ENCODE measurements around the gene IQCM.

Gene IQCM

DNA sequence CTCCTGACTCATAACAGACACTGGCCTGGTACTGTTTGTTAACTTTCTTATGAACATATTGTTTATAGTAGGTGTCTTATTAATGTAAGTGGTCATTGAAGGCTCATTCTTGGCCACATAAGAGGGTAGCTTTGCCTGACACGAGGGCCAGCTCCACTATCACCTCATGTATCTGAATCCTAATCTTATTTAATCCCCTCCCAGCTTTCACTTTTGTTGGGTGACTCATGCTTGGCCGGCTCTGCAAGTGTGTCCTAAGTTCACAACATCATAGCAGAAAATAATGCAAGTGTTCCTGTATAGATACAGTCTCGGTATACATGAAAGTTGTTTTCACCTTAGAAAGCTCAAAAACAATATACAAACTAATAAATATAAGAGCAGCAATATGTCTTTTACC, 283.8 kb downstream of the IQCM start:
- TF ChIP-seq GATA3 (IDR thresholded peaks at IDR 0.05; ENCODE audit: low read depth, low read length) = no peak
- TF ChIP-seq GATA2 (IDR thresholded peaks at IDR 0.05; ENCODE audit: low read depth, low read length) = no peak

DNA sequence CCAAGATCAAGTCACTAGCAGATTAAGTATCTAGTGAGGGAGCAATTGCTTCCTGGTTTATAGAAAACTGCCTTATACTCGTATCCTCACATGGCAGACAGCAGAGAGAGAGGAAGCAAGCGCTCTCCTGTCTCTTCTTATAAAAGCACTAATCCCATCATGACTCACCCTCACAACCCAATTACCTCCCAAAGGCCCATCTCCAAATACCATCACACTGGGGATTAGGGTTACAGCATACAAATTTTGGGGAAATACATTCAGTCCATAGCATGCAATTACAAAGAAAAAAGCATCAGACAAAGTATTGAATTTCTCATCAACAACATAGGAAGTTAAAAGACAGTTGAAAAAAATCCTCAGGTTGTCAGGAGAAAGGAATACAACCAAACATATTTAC, 292.6 kb downstream of the IQCM start:
- TF ChIP-seq GATA2 (IDR thresholded peaks at IDR 0.05; ENCODE audit: low read depth, low read length) (no peak), GATA3 (IDR thresholded peaks at IDR 0.05; ENCODE audit: low read depth, low read length) (no peak)

DNA sequence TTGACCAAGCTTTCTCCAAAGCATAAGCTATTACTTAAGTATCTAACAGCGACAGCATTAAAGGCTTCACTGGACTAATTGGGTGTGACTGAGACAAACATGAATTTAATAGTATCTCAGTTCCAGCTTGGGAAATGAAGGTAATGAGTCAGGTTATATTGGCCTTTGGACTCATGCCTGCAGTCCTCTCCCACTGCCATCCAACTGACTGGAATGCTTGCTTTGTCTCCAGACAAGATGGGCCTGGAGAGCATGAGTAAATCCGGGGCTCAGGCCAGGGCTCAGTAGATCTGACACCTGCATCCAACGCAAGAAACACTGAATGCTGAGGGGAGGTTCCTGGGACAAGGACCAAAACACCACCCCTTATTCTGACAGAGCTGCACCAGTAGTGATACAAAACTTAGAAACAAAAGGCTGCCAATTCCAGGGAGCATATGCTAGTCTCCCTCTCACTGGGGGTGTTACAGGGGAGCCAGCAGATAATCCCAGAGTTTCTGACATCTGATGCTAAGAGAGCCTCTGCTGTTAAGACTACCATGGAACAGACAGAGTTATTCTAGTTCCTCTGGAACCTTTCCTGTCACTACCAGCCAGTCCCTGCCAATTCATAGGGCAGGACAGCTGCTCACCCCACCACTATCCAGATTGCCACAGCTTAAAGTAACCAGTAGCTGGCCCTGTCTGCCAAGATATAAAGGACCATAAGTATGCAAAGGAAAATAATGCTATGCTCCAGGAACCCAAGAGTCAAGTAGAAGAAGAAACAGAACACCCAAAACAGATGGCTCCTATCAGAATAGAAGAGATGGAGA, 293.8 kb downstream of the IQCM start:
- TF ChIP-seq GATA3 (IDR thresholded peaks at IDR 0.05; ENCODE audit: low read depth, low read length) = no peak
- TF ChIP-seq GATA2 (IDR thresholded peaks at IDR 0.05; ENCODE audit: low read depth, low read length) = no peak

DNA sequence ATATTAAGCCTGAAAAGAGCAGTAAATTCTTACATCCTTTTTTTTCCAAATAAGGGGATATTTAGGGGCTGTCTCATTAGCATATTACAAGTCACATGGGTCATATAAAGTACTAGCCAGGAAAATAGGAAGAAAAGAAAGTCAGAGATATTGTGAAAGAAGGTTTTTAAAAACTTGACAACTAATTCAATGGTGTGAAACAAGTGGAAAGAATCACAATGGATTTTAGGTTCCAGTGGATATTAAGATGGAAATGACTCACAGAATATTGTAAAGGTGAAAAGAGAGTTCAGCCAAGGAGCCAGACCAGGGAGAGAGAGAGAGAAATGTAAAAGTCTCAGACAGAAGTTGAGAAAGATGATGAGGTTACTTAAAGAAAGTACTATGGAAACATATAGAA, 297.2 kb downstream of the IQCM start:
- TF ChIP-seq GATA3 (IDR thresholded peaks at IDR 0.05; ENCODE audit: low read depth, low read length) (no peak), GATA2 (IDR thresholded peaks at IDR 0.05; ENCODE audit: low read depth, low read length) (no peak)

DNA sequence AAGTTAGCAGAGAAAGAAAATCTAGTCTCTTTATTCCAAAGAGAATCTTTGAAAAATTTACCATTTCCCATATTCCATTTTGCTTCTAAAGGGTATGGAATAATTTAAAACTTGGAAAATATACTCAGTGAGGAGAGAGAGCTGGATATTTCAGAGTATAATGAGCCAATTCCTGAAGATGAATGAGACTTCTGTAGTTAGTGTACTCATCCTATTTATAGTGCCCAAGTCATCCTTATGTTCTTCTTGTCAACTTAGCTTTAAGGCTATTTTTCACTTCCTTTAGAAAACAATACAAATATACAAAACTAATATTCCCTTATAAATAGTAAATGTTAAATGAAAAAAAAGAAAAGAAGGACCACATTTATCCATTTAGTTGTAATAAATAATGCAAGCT, 302.6 kb downstream of the IQCM start:
- no peak for TF ChIP-seq GATA3 (IDR thresholded peaks at IDR 0.05; ENCODE audit: low read depth, low read length)
- no peak for TF ChIP-seq GATA2 (IDR thresholded peaks at IDR 0.05; ENCODE audit: low read depth, low read length)

DNA sequence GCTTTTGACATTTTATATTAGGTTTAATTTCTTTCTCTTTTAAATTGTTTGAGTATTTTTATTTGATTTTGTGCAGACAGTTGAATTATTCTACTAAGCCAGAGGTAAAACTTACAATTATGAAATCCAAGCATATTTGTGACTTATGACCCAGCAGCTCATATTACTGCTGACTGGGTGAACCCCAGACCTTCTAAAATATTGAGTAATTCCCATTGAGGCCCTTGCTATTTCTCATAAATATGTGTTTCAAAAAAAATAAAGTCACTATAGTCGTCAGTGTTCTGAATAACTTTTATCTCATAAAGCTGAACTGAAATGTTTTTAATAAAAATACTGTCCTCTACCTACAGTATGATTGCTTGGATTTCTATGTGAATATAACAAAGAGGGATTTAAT, 303.1 kb downstream of the IQCM start:
- TF ChIP-seq GATA2 (IDR thresholded peaks at IDR 0.05; ENCODE audit: low read depth, low read length) (no peak), GATA3 (IDR thresholded peaks at IDR 0.05; ENCODE audit: low read depth, low read length) (no peak)

DNA sequence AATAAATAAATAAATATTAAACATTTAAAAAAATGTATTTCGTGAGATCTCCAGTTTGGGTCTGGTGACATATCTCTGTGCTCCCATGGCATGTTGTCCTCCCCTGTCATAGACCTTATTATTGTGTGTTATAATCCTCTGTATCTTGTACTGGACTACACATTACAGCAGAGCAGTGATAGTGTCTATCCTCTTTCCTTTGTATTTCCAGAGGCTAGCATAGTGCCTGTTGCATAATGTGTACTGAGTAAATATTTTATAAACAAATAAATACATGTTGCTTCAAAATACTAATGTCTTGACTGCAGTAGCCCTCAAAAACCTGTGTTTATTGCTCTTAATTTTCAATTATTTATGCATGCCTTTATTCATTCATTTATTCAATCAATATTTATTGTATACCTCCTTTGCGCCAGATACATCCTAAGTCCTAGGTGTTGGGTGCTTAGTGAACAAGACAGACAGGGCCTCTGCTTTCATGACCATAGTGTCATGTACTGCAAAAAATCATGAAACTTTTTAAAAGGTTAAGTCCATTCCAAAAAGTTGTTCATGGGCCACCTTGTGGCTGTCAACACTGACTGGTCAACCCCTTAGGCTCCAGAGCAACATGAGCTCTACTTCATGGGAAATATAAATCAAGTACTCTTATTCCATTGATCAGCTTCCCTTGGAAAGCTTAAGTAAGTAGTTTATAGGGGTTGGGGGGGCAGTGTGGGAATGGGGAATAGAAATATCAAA, 303.9 kb downstream of the IQCM start:
- TF ChIP-seq GATA3 (IDR thresholded peaks at IDR 0.05; ENCODE audit: low read depth, low read length) (no peak), GATA2 (IDR thresholded peaks at IDR 0.05; ENCODE audit: low read depth, low read length) (no peak)

DNA sequence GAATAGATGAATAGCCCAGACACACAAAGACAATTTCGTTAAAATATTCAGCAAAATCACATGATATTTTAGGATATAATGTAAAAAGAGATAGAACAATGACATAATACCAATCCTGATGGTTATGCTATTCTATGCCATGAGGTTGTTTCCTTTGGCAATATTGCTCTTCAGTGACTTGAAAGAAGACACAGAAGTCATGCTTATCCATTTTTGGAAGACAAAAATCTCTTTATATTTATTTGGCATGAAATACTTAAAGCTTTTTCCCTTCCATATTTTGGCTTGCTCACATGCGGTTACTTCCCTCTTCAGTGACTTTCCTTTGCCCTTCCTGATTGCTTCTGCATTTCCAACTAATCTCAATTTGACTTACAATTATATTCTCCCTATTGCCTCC, 314.8 kb downstream of the IQCM start:
- no peak for TF ChIP-seq GATA3 (IDR thresholded peaks at IDR 0.05; ENCODE audit: low read depth, low read length)
- no peak for TF ChIP-seq GATA2 (IDR thresholded peaks at IDR 0.05; ENCODE audit: low read depth, low read length)

DNA sequence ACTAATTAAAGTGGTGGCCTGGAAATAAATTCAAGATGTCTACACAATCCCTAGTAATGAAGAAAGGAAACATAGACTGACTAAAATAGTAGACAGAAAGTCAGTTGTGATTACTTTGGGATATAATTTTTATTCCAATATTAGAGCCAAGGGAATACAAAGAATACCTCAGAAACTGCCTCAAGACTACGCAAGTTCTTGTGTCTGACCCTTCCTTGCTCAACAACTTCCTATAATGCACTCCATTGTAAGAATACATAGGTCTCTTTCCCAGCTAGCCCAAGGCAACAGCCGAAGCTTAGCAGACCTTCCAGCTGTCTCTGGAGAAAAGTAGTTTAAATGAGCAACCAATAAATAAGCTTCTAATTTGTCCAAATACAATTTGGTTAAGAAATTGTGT, 315.9 kb downstream of the IQCM start:
- no peak for TF ChIP-seq GATA3 (IDR thresholded peaks at IDR 0.05; ENCODE audit: low read depth, low read length)
- no peak for TF ChIP-seq GATA2 (IDR thresholded peaks at IDR 0.05; ENCODE audit: low read depth, low read length)

DNA sequence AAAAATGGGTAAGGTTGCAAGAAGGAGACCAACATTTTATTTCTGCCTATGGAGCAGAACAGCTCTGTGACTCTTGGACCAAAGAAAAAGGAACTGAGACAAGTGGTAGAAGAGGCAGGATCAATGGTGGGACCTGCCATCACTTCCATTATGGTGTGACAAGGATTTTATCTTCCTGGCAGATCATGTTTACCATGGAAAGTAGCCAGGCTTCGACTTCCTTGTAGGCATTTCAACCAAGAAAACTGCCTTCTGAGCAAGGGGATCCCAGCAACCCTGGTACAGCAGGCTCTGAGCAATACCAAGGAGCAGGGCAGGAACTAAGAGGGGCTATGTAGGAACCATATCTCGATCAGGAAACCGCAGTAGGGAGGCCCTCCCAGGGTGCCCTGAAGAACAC, 317.4 kb downstream of the IQCM start:
- TF ChIP-seq GATA3 (IDR thresholded peaks at IDR 0.05; ENCODE audit: low read depth, low read length) (no peak), GATA2 (IDR thresholded peaks at IDR 0.05; ENCODE audit: low read depth, low read length) (no peak)

DNA sequence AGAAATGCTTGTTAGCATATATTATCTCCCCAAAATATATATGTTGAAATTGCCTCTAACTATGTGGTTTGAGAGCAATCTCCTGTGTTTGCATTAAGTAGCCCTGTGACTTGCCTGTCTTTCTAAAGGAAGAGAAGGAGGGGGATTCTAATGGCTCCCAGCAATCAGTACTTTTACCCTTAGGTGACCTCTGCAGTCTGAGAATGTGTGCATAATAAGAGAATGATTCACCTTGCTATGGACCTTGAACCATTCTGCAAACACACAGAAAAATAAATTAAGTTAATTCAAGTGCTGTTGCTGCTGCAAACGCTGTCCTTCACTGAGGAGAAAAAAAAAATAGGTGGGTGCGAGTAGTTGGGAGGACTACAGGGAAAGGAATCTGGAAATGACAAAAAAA, 322.2 kb downstream of the IQCM start:
- TF ChIP-seq GATA2 (IDR thresholded peaks at IDR 0.05; ENCODE audit: low read depth, low read length) = no peak
- no peak for TF ChIP-seq GATA3 (IDR thresholded peaks at IDR 0.05; ENCODE audit: low read depth, low read length)

DNA sequence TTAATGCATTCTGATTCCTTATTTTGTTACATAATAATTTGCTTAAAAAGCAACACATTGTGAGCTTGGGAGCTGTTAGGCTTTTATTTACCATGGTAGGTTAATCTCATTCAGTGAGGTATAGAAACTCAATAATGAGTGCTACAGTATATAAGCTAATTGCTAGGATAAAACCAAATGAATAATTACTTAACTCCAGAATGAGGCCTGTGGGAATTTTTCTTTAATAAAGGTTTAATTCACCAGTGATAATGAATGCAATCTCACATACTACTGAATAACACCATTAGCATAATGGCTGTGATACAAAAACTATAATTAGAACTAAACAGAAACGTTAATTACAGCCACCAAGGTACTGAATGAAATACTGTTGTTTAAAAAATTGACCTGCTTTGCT, 326.3 kb downstream of the IQCM start:
- TF ChIP-seq GATA2 (IDR thresholded peaks at IDR 0.05; ENCODE audit: low read depth, low read length) (no peak), GATA3 (IDR thresholded peaks at IDR 0.05; ENCODE audit: low read depth, low read length) (no peak)

DNA sequence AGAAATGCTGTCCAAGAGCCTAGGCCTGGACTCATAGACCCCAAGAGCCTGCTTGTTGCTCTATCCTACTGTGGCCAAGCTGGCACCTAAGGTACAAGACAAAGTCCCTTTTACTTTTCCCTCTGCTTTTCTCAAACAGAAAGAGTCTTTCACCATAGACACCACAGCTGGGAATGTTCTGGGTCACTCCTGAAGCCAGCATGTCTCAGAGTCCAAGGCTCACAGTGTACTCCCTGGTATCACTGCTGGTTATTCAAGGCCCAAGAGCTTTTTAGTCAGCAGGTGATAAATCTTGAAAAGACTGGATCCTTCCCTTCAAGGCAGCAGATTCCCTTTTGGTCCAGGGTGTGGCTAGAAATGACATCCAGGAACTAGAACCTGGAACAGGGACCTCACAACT, 328.8 kb downstream of the IQCM start:
- no peak for TF ChIP-seq GATA2 (IDR thresholded peaks at IDR 0.05; ENCODE audit: low read depth, low read length)
- no peak for TF ChIP-seq GATA3 (IDR thresholded peaks at IDR 0.05; ENCODE audit: low read depth, low read length)

DNA sequence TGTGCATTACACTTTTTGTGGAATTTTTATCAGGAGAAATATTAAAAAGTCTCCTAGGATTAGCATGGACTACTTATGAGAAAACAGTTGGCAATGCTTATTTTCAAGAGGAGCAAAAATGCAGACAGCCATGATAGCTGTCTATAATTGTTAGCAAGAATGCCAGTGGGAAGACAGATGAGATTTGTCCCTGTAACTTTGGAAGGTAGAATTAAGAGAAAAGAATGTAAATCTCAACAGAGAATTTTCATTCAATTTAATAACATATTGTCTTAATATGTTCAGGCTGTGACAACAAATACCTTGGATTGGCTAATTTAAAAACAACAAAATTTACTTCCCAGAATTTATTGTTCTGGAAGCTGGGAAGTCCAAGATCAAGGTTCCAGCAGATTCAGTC, 349.2 kb downstream of the IQCM start:
- TF ChIP-seq GATA2 (IDR thresholded peaks at IDR 0.05; ENCODE audit: low read depth, low read length) (no peak), GATA3 (IDR thresholded peaks at IDR 0.05; ENCODE audit: low read depth, low read length) (no peak)

DNA sequence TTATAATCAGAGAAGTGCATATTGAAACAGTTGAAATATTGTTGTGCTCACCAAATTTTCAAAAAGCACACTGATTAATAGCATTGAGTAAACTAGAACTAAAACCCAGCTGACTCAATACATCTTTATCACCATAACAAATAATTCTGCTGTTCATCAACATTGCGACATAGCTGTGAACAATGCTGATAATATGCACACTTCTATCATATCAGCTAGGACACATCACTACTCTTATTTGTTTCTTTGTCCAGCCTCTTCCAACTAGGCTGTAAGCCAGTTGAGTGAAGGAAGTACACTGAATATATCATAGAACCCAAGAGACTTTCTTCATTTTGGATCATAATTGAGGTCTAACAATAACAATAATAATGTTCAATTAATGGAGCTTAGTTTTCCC, 349.7 kb downstream of the IQCM start:
- TF ChIP-seq GATA3 (IDR thresholded peaks at IDR 0.05; ENCODE audit: low read depth, low read length) = no peak
- no peak for TF ChIP-seq GATA2 (IDR thresholded peaks at IDR 0.05; ENCODE audit: low read depth, low read length)
